Liver (tissue), 3 donors: ENCODE measurements around the gene ZBTB38.

ENCODE experiments used
- EGR1 ChIP-seq, 2 donors: IDR thresholded peaks; 2 replicates each; pipeline ENCODE4 v1.6.1; 2016 to 2018; ENCODE audit warnings: antibody characterized with exemption in 2 of 2, low read depth in 2 of 2
- SP1 ChIP-seq: IDR thresholded peaks from 2 replicates; pipeline ENCODE4 v1.6.1; 2018; ENCODE audit warnings: antibody characterized with exemption, mild to moderate bottlenecking
- TF ChIP-seq, protein P1 (sequence below): fragments of 150-350 bp; IDR thresholded peaks from 2 replicates; pipeline ENCODE4 v1.5.1; 2017; ENCODE audit warnings: improper control_type of control experiment, low read depth, low read length; ENCODE audit not compliant: missing input control
- TF ChIP-seq, protein P2 (sequence below): IDR thresholded peaks from 2 replicates; pipeline ENCODE4 v1.6.1; 2016; ENCODE audit warnings: antibody characterized with exemption, mild to moderate bottlenecking
- TF ChIP-seq, protein P3 (sequence below): IDR thresholded peaks from 2 replicates; pipeline ENCODE4 v1.6.1; 2016; ENCODE audit warnings: antibody characterized with exemption
- TF ChIP-seq, protein P4 (sequence below): IDR thresholded peaks from 2 replicates; pipeline ENCODE4 v1.6.1; 2016; ENCODE audit warnings: antibody characterized with exemption
- donor health status: healthy.
- donor health status: healthy.

DNA sequence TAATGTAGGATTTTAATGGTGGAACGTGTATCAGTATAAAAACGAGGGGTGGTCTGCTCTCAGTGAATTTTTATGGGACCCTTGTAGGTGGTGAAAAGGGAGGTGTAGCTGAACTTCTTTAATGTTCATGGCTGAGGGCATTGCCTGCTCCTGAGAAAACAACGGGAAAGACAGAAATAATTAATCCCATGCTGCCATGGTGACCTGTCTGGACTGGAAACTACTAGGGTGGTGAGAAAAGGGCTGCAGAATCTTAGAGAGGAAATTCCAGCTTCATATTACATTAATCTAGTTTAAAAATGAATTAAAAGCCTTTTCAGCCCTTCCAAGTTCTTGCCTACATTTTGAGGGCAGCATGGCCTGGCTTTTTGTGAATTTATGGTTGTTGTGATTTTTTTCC lies 47.6 kb downstream of the ZBTB38 start:
- TF ChIP-seq EGR1 (IDR thresholded peaks at IDR 0.05; ENCODE audit: low read depth in 2 of 2) (no peak), SP1 (no peak)
- TF ChIP-seq, protein P1, sequence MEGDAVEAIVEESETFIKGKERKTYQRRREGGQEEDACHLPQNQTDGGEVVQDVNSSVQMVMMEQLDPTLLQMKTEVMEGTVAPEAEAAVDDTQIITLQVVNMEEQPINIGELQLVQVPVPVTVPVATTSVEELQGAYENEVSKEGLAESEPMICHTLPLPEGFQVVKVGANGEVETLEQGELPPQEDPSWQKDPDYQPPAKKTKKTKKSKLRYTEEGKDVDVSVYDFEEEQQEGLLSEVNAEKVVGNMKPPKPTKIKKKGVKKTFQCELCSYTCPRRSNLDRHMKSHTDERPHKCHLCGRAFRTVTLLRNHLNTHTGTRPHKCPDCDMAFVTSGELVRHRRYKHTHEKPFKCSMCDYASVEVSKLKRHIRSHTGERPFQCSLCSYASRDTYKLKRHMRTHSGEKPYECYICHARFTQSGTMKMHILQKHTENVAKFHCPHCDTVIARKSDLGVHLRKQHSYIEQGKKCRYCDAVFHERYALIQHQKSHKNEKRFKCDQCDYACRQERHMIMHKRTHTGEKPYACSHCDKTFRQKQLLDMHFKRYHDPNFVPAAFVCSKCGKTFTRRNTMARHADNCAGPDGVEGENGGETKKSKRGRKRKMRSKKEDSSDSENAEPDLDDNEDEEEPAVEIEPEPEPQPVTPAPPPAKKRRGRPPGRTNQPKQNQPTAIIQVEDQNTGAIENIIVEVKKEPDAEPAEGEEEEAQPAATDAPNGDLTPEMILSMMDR = no peak
- TF ChIP-seq, protein P2, sequence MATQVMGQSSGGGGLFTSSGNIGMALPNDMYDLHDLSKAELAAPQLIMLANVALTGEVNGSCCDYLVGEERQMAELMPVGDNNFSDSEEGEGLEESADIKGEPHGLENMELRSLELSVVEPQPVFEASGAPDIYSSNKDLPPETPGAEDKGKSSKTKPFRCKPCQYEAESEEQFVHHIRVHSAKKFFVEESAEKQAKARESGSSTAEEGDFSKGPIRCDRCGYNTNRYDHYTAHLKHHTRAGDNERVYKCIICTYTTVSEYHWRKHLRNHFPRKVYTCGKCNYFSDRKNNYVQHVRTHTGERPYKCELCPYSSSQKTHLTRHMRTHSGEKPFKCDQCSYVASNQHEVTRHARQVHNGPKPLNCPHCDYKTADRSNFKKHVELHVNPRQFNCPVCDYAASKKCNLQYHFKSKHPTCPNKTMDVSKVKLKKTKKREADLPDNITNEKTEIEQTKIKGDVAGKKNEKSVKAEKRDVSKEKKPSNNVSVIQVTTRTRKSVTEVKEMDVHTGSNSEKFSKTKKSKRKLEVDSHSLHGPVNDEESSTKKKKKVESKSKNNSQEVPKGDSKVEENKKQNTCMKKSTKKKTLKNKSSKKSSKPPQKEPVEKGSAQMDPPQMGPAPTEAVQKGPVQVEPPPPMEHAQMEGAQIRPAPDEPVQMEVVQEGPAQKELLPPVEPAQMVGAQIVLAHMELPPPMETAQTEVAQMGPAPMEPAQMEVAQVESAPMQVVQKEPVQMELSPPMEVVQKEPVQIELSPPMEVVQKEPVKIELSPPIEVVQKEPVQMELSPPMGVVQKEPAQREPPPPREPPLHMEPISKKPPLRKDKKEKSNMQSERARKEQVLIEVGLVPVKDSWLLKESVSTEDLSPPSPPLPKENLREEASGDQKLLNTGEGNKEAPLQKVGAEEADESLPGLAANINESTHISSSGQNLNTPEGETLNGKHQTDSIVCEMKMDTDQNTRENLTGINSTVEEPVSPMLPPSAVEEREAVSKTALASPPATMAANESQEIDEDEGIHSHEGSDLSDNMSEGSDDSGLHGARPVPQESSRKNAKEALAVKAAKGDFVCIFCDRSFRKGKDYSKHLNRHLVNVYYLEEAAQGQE = no peak
- TF ChIP-seq, protein P3, sequence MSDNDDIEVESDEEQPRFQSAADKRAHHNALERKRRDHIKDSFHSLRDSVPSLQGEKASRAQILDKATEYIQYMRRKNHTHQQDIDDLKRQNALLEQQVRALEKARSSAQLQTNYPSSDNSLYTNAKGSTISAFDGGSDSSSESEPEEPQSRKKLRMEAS = no peak
- TF ChIP-seq, protein P4, sequence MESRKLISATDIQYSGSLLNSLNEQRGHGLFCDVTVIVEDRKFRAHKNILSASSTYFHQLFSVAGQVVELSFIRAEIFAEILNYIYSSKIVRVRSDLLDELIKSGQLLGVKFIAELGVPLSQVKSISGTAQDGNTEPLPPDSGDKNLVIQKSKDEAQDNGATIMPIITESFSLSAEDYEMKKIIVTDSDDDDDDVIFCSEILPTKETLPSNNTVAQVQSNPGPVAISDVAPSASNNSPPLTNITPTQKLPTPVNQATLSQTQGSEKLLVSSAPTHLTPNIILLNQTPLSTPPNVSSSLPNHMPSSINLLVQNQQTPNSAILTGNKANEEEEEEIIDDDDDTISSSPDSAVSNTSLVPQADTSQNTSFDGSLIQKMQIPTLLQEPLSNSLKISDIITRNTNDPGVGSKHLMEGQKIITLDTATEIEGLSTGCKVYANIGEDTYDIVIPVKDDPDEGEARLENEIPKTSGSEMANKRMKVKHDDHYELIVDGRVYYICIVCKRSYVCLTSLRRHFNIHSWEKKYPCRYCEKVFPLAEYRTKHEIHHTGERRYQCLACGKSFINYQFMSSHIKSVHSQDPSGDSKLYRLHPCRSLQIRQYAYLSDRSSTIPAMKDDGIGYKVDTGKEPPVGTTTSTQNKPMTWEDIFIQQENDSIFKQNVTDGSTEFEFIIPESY = no peak
